ENCODE data around the gene SH2D1A. TPM values are rescaled to one million over a fixed set of nuclear protein-coding genes. Genes with fewer than 3 reads are reported as not detected.

SH2D1A gene
- total RNA-seq, 1 donor = not detected

GRCh38 chrX:124415115-124415800 is 68.9 kb downstream of the SH2D1A start:
- Histone ChIP-seq H3K9me3 (ENCODE audit: low read depth, low read length) (no peaks in the 10 kb centered on the region), H4K20me1 (ENCODE audit: insufficient read depth, low read length) (no peaks in the 10 kb centered on the region), H3K4me3 (ENCODE audit: insufficient read depth, low read length) (no peak overlapping the region), H3K27ac (ENCODE audit: low read depth, low read length) (no peak overlapping the region), H3K79me2 (ENCODE audit: insufficient read depth, low read length) (no peaks in the 10 kb centered on the region), H2AFZ (ENCODE audit: low read length) (no peak overlapping the region), H3K4me1 (ENCODE audit: insufficient read depth, low read length) (no peaks in the 10 kb centered on the region), H3K27me3 (ENCODE audit: insufficient read depth, low read length) (no peaks in the 10 kb centered on the region), H3K4me2 (ENCODE audit: insufficient read depth, low read length) (no peak overlapping the region), H3K36me3 (ENCODE audit: insufficient read depth, low read length) (no peaks in the 10 kb centered on the region)
- TF ChIP-seq CTCF (IDR thresholded peaks at IDR 0.05; ENCODE audit: extremely low read depth, low read depth, low read length) = no peak
- no peak for DNase-seq (ENCODE audit: insufficient read length, low spot score, missing footprints)

- Histone ChIP-seq H3K4me2 (ENCODE audit: insufficient read depth, low read length) (no peak overlapping the region), H3K27me3 (ENCODE audit: insufficient read depth, low read length) (no peaks in the 10 kb centered on the region), H3K4me1 (ENCODE audit: insufficient read depth, low read length) (no peaks in the 10 kb centered on the region), H3K9me3 (ENCODE audit: low read depth, low read length) (no peaks in the 10 kb centered on the region), H2AFZ (ENCODE audit: low read length) (no peak overlapping the region), H3K79me2 (ENCODE audit: insufficient read depth, low read length) (no peaks in the 10 kb centered on the region), H4K20me1 (ENCODE audit: insufficient read depth, low read length) (no peaks in the 10 kb centered on the region), H3K27ac (ENCODE audit: low read depth, low read length) (no peak overlapping the region), H3K4me3 (ENCODE audit: insufficient read depth, low read length) (no peak overlapping the region), H3K36me3 (ENCODE audit: insufficient read depth, low read length) (no peaks in the 10 kb centered on the region)
- no peak for TF ChIP-seq CTCF (IDR thresholded peaks at IDR 0.05; ENCODE audit: extremely low read depth, low read depth, low read length)
- DNase-seq (ENCODE audit: insufficient read length, low spot score, missing footprints) = no peak
These were observed 75.7 kb downstream of the SH2D1A start for GRCh38 chrX:124421898-124422655.

Small RNA genes within 50 kb of the gene (small RNA-seq; reads per million reads assigned to genes)
- not detected for gene AL022718.1

Other genes with a start within 250 kb of the SH2D1A start
- gene TEX13D, start 13.9 kb upstream of the SH2D1A start, total RNA-seq = not detected in 2 replicates